Smooth muscle cell (in vitro differentiated cells): ENCODE measurements around the gene BTK. TPM values are rescaled to one million over a fixed set of nuclear protein-coding genes. Genes with fewer than 3 reads are reported as not detected.

Experiments used
- DNase-seq: peaks from one replicate; lab custom pipeline; 2025; ENCODE audit not compliant: unreplicated experiment; lab: John Stamatoyannopoulos, UW
- H2AFZ ChIP-seq: fragments of 200-600 bp; sonication (generic); 2 replicates; pipeline ENCODE4 v1.6.0; 2016; ENCODE audit warnings: antibody characterized with exemption, low read depth, mild to moderate bottlenecking
- H3F3A ChIP-seq: fragments of 200-600 bp; sonication (generic); 2 replicates; pipeline ENCODE4 v1.6.0; 2017; ENCODE audit warnings: antibody characterized with exemption, low read depth
- H3K27ac ChIP-seq: fragments of 200-600 bp; sonication (generic); 2 replicates; pipeline ENCODE4 v1.5.1; 2016; ENCODE audit warnings: low read depth, mild to moderate bottlenecking
- H3K27me3 ChIP-seq: fragments of 200-600 bp; sonication (generic); 2 replicates; pipeline ENCODE4 v1.6.1; 2016; ENCODE audit warnings: low read depth, mild to moderate bottlenecking
- H3K36me3 ChIP-seq: fragments of 200-600 bp; sonication (generic); 2 replicates; pipeline ENCODE4 v1.5.1; 2016; ENCODE audit warnings: low read depth
- H3K4me1 ChIP-seq: fragments of 200-600 bp; sonication (generic); 2 replicates; pipeline ENCODE4 v1.5.1; 2016; ENCODE audit warnings: low read depth
- H3K4me2 ChIP-seq: fragments of 200-600 bp; sonication (generic); 2 replicates; pipeline ENCODE4 v1.6.0; 2016; ENCODE audit warnings: mild to moderate bottlenecking
- H3K4me3 ChIP-seq: fragments of 200-600 bp; sonication (generic); 2 replicates; pipeline ENCODE4 v1.5.1; 2016; ENCODE audit warnings: mild to moderate bottlenecking
- H3K79me2 ChIP-seq: fragments of 200-600 bp; sonication (generic); 2 replicates; pipeline ENCODE4 v1.6.0; 2016; ENCODE audit warnings: low read depth, mild to moderate bottlenecking
- H3K9ac ChIP-seq: fragments of 200-600 bp; sonication (generic); 2 replicates; pipeline ENCODE4 v1.6.0; 2016; ENCODE audit warnings: low read depth
- H3K9me3 ChIP-seq: fragments of 200-600 bp; sonication (generic); replicated peaks from 2 replicates; pipeline ENCODE4 v1.5.1; 2016; ENCODE audit warnings: low read depth
- H4K20me1 ChIP-seq: fragments of 200-600 bp; sonication (generic); 2 replicates; pipeline ENCODE4 v1.6.0; 2016; ENCODE audit warnings: low read depth
- CTCF ChIP-seq: fragments of 200-600 bp; sonication (generic); IDR thresholded peaks from 2 replicates; pipeline ENCODE4 v1.5.1; 2017; ENCODE audit warnings: borderline replicate concordance, mild to moderate bottlenecking, antibody characterized with exemption; ENCODE audit not compliant: insufficient read depth, poor library complexity, severe bottlenecking
- WGBS: methylation state at CpG from one replicate; pipeline ENCODE4 v1.1.7; 2016; ENCODE audit warnings: low lambda C conversion rate; 5-methylcytosine and 5-hydroxymethylcytosine counted together
- polyA plus RNA-seq: library from polyadenylated mRNA; unstranded; fragments of >200 nt; fragmentation: Nextera tagmentation; extraction: Ambion mirVana; gene quantifications from 2 replicates; pipeline ENCODE4 v1.2.1, GENCODE V29; 2016
- total RNA-seq: library from RNA; depleted of rRNA; stranded (reverse); fragments of >200 nt; gene quantifications from 2 replicates; pipeline ENCODE4 v1.2.3, GENCODE V29; 2014

Gene BTK
- total and polyA plus RNA-seq, 2 experiments from 2014 or later = 0.72 TPM; not detected in 1

- WGBS = 49% methylated on average over 38 of the region's 47 CpGs
These were observed 21.9 kb upstream of the BTK start, which contains the start of the genes GLA and HNRNPH2 for GRCh38 chrX:101407748-101408531. Gene GLA, minus strand, starts transcription at chrX:101407925. Its CDS starts 22 bp downstream, at chrX:101407903. Gene HNRNPH2, plus strand, starts transcription at chrX:101408222. Its CDS starts 3,767 bp downstream, at chrX:101411989.

GRCh38 chrX:101407167-101407747 lies 21.3 kb upstream of the BTK start:
- H3K27ac ChIP-seq = peak overlapping the region; percentile 99
- TF ChIP-seq CTCF = no peak
- peak overlapping the region; percentile 93 for H3K9ac ChIP-seq
- peak overlapping the region; percentile 66 for H3K4me3 ChIP-seq
- no peaks in the 10 kb centered on the region for H3K27me3 ChIP-seq
- no peak for DNase-seq
- H3K36me3 ChIP-seq = no peaks in the 10 kb centered on the region
- no peaks in the 10 kb centered on the region for H3K9me3 ChIP-seq
- H4K20me1 ChIP-seq = peaks cover 12% of the 10 kb centered on the region
- peaks cover 47% of the 10 kb centered on the region for H3K79me2 ChIP-seq
- H3K4me2 ChIP-seq = peak overlapping the region; percentile 84
- no peaks in the 10 kb centered on the region for H3F3A ChIP-seq
- H3K4me1 ChIP-seq = peaks cover 22% of the 10 kb centered on the region
- whole genome bisulfite sequencing = 30% methylated on average over 15 of the region's 15 CpGs
- peak overlapping the region; percentile 10 for H2AFZ ChIP-seq

More at GRCh38 chrX:101407748-101408531, 21.9 kb upstream of the BTK start, which contains the start of the genes GLA and HNRNPH2:
- no peaks in the 10 kb centered on the region for H3K36me3 ChIP-seq
- H3K27me3 ChIP-seq = no peaks in the 10 kb centered on the region
- no peak for TF ChIP-seq CTCF
- peak within 1 kb of the TSS; percentile 84 for H3K4me2 ChIP-seq
- H3F3A ChIP-seq = no peaks in the 10 kb centered on the region
- DNase-seq = peak; percentile 35
- H2AFZ ChIP-seq = peak within 1 kb of the TSS; percentile 10
- peak within 1 kb of the TSS; percentile 99 for H3K27ac ChIP-seq
- no peaks in the 10 kb centered on the region for H3K9me3 ChIP-seq
- peaks cover 18% of the 10 kb centered on the region for H4K20me1 ChIP-seq
- H3K79me2 ChIP-seq = peaks cover 47% of the 10 kb centered on the region
- peak within 1 kb of the TSS; percentile 66 for H3K4me3 ChIP-seq
- peak within 1 kb of the TSS; percentile 98 for H3K9ac ChIP-seq
- peaks cover 22% of the 10 kb centered on the region for H3K4me1 ChIP-seq

- Histone ChIP-seq H3K4me2 (no peak overlapping the region), H3K27me3 (no peaks in the 10 kb centered on the region), H3K9ac (no peak overlapping the region), H2AFZ (no peak overlapping the region), H3K9me3 (no peaks in the 10 kb centered on the region), H4K20me1 (peaks cover 7% of the 10 kb centered on the region), H3F3A (no peaks in the 10 kb centered on the region), H3K4me1 (no peaks in the 10 kb centered on the region), H3K4me3 (no peak overlapping the region), H3K36me3 (no peaks in the 10 kb centered on the region), H3K27ac (no peak overlapping the region), H3K79me2 (no peaks in the 10 kb centered on the region)
- TF ChIP-seq CTCF = no peak
- no peak for DNase-seq
- 80% methylated on average over 4 of the region's 4 CpGs for WGBS
These were observed 13.8 kb upstream of the BTK start for GRCh38 chrX:101399825-101400224.
